GM12865 (cell line): ENCODE measurements around the gene SLC31A1.
"Not testable (repeated sequence)": the region's sequence is repeated elsewhere in the genome, so short reads cannot be mapped to it uniquely, and the experiment has no call there.

Experiments used
- DNase-seq: peaks from one replicate; pipeline ENCODE4 v3.0.0; 2010; ENCODE audit warnings: low read depth
- H3K4me3 ChIP-seq: 2 replicates; pipeline ENCODE4 v1.5.1; 2011; ENCODE audit warnings: mild to moderate bottlenecking, low read depth, low read length, control low read depth
- TF ChIP-seq, protein P1 (sequence below): IDR thresholded peaks from 2 replicates; pipeline ENCODE4 v1.5.1; 2011; ENCODE audit warnings: low read length, control low read depth, low read depth, inconsistent platforms; ENCODE audit not compliant: insufficient read depth; ENCODE audit errors: missing control alignments

Gene SLC31A1

DNA sequence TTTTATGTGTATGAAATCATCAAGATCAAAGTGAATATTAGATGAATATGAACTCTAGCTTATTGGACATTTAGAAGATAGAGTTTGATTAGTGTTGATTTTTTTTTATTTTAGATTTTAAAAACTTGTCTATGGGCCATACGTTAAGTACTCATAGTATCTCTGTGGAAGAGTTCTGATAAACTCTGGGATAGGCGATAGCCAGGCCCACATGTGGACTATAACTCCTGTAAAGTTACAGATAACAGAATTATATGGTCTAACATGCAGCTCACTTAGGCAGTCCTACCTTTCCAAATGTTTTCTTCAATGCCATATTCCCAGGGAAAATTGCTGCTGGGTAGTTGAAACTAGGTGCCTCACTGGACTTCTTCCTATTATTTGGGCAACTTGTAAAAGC is 10.4 kb downstream of the SLC31A1 start:
- H3K4me3 ChIP-seq = no peak overlapping the region
- TF ChIP-seq, protein P1, sequence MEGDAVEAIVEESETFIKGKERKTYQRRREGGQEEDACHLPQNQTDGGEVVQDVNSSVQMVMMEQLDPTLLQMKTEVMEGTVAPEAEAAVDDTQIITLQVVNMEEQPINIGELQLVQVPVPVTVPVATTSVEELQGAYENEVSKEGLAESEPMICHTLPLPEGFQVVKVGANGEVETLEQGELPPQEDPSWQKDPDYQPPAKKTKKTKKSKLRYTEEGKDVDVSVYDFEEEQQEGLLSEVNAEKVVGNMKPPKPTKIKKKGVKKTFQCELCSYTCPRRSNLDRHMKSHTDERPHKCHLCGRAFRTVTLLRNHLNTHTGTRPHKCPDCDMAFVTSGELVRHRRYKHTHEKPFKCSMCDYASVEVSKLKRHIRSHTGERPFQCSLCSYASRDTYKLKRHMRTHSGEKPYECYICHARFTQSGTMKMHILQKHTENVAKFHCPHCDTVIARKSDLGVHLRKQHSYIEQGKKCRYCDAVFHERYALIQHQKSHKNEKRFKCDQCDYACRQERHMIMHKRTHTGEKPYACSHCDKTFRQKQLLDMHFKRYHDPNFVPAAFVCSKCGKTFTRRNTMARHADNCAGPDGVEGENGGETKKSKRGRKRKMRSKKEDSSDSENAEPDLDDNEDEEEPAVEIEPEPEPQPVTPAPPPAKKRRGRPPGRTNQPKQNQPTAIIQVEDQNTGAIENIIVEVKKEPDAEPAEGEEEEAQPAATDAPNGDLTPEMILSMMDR = no peak

DNA sequence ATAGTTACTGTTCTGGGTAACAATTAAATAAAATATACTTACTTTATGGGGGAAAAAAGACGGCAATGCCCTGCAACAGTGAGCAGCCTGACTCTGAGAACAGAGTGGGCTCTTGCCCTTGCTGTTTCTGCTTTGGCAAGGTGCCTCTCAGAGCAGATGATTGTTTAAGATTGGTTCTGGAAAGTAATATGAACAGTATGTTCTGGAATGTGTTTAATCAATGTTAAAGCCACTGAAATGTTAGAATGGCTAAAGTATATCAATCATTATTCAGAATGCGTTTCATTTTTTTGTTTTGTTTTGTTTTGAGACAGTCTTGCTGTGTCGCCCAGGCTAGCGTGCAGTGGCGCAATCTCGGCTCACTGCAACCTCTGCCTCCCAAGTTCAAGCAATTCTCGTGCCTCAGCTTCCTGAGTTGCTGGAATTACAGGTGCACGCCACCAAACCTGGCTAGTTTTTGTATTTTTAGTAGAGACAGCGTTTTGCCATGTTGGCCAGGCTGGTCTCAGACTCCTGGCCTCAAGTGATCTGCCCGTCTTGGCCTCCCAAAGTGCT is 14.4 kb downstream of the SLC31A1 start:
- not testable (repeated sequence) for DNase-seq, H3K4me3 ChIP-seq

More for the DNA sequence above, 10.4 kb downstream of the SLC31A1 start:
- DNase-seq = no peak

DNA sequence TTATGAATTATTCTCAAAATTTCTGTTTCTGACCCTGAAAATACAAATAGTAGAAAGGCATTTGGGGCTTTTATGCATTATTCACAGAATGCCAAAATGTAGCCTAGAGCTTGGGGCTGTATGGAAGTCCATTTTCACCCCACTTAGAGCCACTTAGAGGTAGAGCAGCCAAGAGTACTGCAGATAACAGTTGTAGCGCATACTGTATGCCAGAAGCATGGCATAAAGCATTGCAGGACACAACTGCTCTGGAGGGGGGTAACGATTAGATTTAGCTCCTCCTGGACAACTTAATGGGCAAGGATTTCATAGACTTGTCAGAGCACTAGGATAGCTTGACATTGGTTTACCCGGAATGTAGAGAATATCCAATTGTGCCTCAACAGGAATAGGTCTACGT is 15.7 kb downstream of the SLC31A1 start:
- no peak overlapping the region for H3K4me3 ChIP-seq
- TF ChIP-seq, protein P1 = no peak
- DNase-seq = no peak

DNA sequence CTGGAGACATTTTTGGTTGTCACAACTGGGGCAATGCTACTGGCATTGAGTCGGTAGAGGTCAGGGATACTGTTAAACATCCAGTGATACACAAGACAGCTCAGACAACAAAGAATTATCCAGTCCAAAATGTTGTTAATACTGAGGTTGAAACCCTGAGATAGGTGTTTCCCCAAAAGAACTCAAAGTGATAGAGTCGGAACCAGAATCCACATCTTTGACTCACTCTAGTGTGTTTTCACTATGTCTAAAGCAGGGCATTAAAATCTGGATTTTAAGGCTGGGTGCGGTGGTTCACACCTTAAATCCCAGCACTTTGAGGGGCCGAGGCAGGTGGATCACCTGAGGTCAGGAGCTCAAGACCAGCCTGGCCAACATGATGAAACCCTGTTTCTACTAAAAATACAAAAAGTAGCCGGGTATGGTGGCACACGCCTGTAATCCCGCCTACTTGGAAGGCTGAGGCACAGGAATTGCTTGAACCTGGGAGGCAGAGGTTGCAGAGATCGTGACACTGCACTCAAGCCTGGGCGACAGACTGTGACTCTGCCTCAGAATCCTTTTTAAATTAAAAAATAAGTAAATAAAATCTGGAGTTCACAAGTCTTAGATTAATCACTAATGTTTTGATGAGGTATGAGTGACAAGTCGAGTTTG is 17.0 kb downstream of the SLC31A1 start:
- no peak for DNase-seq
- TF ChIP-seq, protein P1 = no peak
- H3K4me3 ChIP-seq = no peak overlapping the region

DNA sequence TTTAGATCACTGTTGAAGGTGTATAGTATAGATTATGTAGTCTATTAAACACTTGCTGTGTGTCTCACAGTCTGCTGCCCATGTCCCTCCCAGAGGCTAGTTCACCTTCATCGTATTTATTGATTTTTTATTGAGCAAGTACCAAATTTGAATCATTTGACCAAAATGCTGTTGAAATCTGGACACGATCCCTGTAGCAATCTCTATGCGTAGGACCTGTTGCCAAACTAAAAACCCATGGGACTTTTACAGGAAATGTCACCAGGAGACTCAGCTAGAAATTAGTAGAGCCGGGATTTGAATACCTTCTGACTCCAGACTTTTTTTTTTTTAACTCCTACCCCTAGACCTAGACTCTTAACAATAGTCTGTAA is 17.5 kb downstream of the SLC31A1 start:
- no peak for DNase-seq
- no peak overlapping the region for H3K4me3 ChIP-seq
- TF ChIP-seq, protein P1 = no peak

DNA sequence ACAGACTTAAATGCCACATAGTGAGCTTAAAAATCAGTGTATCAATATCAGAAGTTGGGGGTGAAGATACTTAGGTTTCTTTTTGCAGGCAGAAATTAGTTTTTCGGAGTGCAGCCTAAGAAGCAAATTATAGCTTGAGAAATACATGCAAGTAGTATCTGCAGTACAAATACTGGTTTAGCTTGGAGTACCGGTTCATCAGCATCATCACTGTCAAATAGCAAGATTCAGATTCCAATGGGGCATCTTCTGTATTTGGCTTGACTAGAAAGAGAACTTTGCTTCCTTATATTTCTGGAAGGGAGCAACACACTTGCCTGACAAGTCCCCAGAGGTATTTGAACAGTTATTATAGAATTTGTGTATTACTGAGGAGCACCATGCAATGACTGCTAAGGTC is 19.8 kb downstream of the SLC31A1 start:
- TF ChIP-seq, protein P1 = no peak

DNA sequence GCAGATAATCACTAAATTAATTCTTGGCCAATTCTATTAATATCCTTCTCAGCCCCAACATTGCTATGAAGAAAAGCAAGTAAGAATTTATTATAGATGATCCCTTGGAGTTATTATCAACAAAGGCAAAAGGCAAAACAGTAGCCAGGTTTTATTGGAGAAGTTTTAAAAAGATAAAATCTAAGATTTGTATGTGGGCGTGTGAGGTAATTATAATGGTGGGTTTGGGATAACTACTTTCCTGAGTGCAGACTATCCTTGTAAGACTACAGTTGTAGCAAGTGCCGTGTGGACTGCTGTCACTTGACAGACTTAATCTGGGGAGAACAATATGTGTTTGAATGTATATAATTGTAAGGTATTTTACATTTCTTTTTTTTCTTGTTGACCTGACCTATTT is 23.2 kb downstream of the SLC31A1 start:
- TF ChIP-seq, protein P1 = no peak
- no peak for DNase-seq
- no peak overlapping the region for H3K4me3 ChIP-seq

More for the DNA sequence above, 19.8 kb downstream of the SLC31A1 start:
- no peak for DNase-seq
- no peak overlapping the region for H3K4me3 ChIP-seq
